ENCODE results near the gene ILK. TPM values are rescaled to one million over a fixed set of nuclear protein-coding genes. Genes with fewer than 3 reads are reported as not detected.

The ILK gene
- total RNA-seq, 1 donor from 2014 or later = 209 TPM

GRCh38 chr11:6656584-6656915 is 53.0 kb downstream of the ILK start:
- Histone ChIP-seq H3K9ac (ENCODE audit: low read length) (peak overlapping the region; percentile 74), H2AFZ (ENCODE audit: low read depth, low read length) (peak overlapping the region; percentile 74)
- no peak overlapping the region for H3K27ac Mint-ChIP-seq (ENCODE audit: unreplicated experiment)

GRCh38 chr11:6656936-6657335 is 53.4 kb downstream of the ILK start:
- no peak overlapping the region for H2AFZ ChIP-seq (ENCODE audit: low read depth, low read length)
- peaks cover 6% of the 10 kb centered on the region for H4K20me1 ChIP-seq (ENCODE audit: insufficient read depth, low read length)
- peaks cover 8% of the 10 kb centered on the region for H3K27me3 Mint-ChIP-seq (ENCODE audit: low read depth, unreplicated experiment)
- no peak overlapping the region for H3K9ac ChIP-seq (ENCODE audit: low read length)
- no peaks in the 10 kb centered on the region for H3K4me1 ChIP-seq (ENCODE audit: insufficient read depth, low read length)
- TF ChIP-seq EZH2 (IDR thresholded peaks at IDR 0.05; ENCODE audit: insufficient read depth, low read length) = no peak
- TF ChIP-seq CTCF (IDR thresholded peaks at IDR 0.05; ENCODE audit: insufficient read depth, low read depth, low read length) = no peak
- DNase-seq (ENCODE audit: low read depth) = no peak
- no peaks in the 10 kb centered on the region for H3K36me3 Mint-ChIP-seq (ENCODE audit: low read depth, unreplicated experiment)
- H3K27ac ChIP-seq (ENCODE audit: low read depth, low read length) = no peak overlapping the region
- H3K4me2 ChIP-seq (ENCODE audit: low read length) = no peak overlapping the region
- H3K4me1 Mint-ChIP-seq (ENCODE audit: low read depth, unreplicated experiment) = no peaks in the 10 kb centered on the region
- no peak for FAIRE-seq
- H3K27me3 ChIP-seq (ENCODE audit: insufficient read depth, low read length) = peaks cover 28% of the 10 kb centered on the region
- no peak overlapping the region for H3K27ac Mint-ChIP-seq (ENCODE audit: unreplicated experiment)
- H3K79me2 ChIP-seq (ENCODE audit: insufficient read depth, low read length) = no peaks in the 10 kb centered on the region
- no peaks in the 10 kb centered on the region for H3K9me3 ChIP-seq (ENCODE audit: insufficient read depth, low read depth, low read length)
- H3K4me3 ChIP-seq (ENCODE audit: insufficient read depth, low read depth, low read length) = no peak overlapping the region
- H3K4me3 Mint-ChIP-seq (ENCODE audit: unreplicated experiment) = no peak overlapping the region
- no peaks in the 10 kb centered on the region for H3K9me3 Mint-ChIP-seq (ENCODE audit: unreplicated experiment)
- H3K36me3 ChIP-seq (ENCODE audit: insufficient read depth, low read length) = no peaks in the 10 kb centered on the region

More at GRCh38 chr11:6656584-6656915, 53.0 kb downstream of the ILK start:
- H4K20me1 ChIP-seq (ENCODE audit: insufficient read depth, low read length) = peaks cover 7% of the 10 kb centered on the region
- peak overlapping the region; percentile 75 for H3K4me3 Mint-ChIP-seq (ENCODE audit: unreplicated experiment)
- no peak overlapping the region for H3K27ac ChIP-seq (ENCODE audit: low read depth, low read length)
- no peaks in the 10 kb centered on the region for H3K4me1 Mint-ChIP-seq (ENCODE audit: low read depth, unreplicated experiment)
- peak overlapping the region; percentile 92 for H3K4me2 ChIP-seq (ENCODE audit: low read length)
- H3K9me3 ChIP-seq (ENCODE audit: insufficient read depth, low read depth, low read length) = no peaks in the 10 kb centered on the region
- H3K36me3 Mint-ChIP-seq (ENCODE audit: low read depth, unreplicated experiment) = no peaks in the 10 kb centered on the region
- peaks cover 32% of the 10 kb centered on the region for H3K27me3 ChIP-seq (ENCODE audit: insufficient read depth, low read length)
- H3K9me3 Mint-ChIP-seq (ENCODE audit: unreplicated experiment) = no peaks in the 10 kb centered on the region
- no peak for TF ChIP-seq CTCF (IDR thresholded peaks at IDR 0.05; ENCODE audit: insufficient read depth, low read depth, low read length)
- peak; percentile 31 for TF ChIP-seq EZH2 (IDR thresholded peaks at IDR 0.05; ENCODE audit: insufficient read depth, low read length)
- no peak for DNase-seq (ENCODE audit: low read depth)
- H3K36me3 ChIP-seq (ENCODE audit: insufficient read depth, low read length) = no peaks in the 10 kb centered on the region
- FAIRE-seq = no peak
- no peaks in the 10 kb centered on the region for H3K4me1 ChIP-seq (ENCODE audit: insufficient read depth, low read length)
- H3K27me3 Mint-ChIP-seq (ENCODE audit: low read depth, unreplicated experiment) = peaks cover 8% of the 10 kb centered on the region
- no peak overlapping the region for H3K4me3 ChIP-seq (ENCODE audit: insufficient read depth, low read depth, low read length)
- H3K79me2 ChIP-seq (ENCODE audit: insufficient read depth, low read length) = no peaks in the 10 kb centered on the region

- H3K27me3 Mint-ChIP-seq (ENCODE audit: low read depth, unreplicated experiment) = peaks cover 8% of the 10 kb centered on the region
- H3K79me2 ChIP-seq (ENCODE audit: insufficient read depth, low read length) = no peaks in the 10 kb centered on the region
- no peaks in the 10 kb centered on the region for H3K4me1 Mint-ChIP-seq (ENCODE audit: low read depth, unreplicated experiment)
- no peaks in the 10 kb centered on the region for H3K36me3 Mint-ChIP-seq (ENCODE audit: low read depth, unreplicated experiment)
- no peak for FAIRE-seq
- H3K9me3 Mint-ChIP-seq (ENCODE audit: unreplicated experiment) = no peaks in the 10 kb centered on the region
- H2AFZ ChIP-seq (ENCODE audit: low read depth, low read length) = no peak overlapping the region
- H3K4me1 ChIP-seq (ENCODE audit: insufficient read depth, low read length) = no peaks in the 10 kb centered on the region
- H3K4me3 Mint-ChIP-seq (ENCODE audit: unreplicated experiment) = no peak overlapping the region
- no peaks in the 10 kb centered on the region for H3K36me3 ChIP-seq (ENCODE audit: insufficient read depth, low read length)
- TF ChIP-seq EZH2 (IDR thresholded peaks at IDR 0.05; ENCODE audit: insufficient read depth, low read length) = no peak
- no peak for TF ChIP-seq CTCF (IDR thresholded peaks at IDR 0.05; ENCODE audit: insufficient read depth, low read depth, low read length)
- H3K9ac ChIP-seq (ENCODE audit: low read length) = no peak overlapping the region
- H3K27ac ChIP-seq (ENCODE audit: low read depth, low read length) = no peak overlapping the region
- no peak for DNase-seq (ENCODE audit: low read depth)
- no peak overlapping the region for H3K4me2 ChIP-seq (ENCODE audit: low read length)
- H4K20me1 ChIP-seq (ENCODE audit: insufficient read depth, low read length) = peaks cover 6% of the 10 kb centered on the region
- H3K27ac Mint-ChIP-seq (ENCODE audit: unreplicated experiment) = no peak overlapping the region
- no peak overlapping the region for H3K4me3 ChIP-seq (ENCODE audit: insufficient read depth, low read depth, low read length)
- H3K9me3 ChIP-seq (ENCODE audit: insufficient read depth, low read depth, low read length) = no peaks in the 10 kb centered on the region
- peaks cover 24% of the 10 kb centered on the region for H3K27me3 ChIP-seq (ENCODE audit: insufficient read depth, low read length)
Observed at GRCh38 chr11:6657346-6657745, 53.8 kb downstream of the ILK start.
